Stimulated activated CD4-positive, alpha-beta T cell treated with anti-CD3 and anti-CD28 coated beads, Interleukin-2, amount 100 ng/mL, for 4 hours (primary cell): Measurements from ENCODE around the gene ALAD.

ENCODE experiments used
- DNase-seq: peaks from one replicate; pipeline ENCODE4 v3.0.0-alpha.2; 2020; ENCODE audit warnings: low read depth

Gene ALAD

DNA sequence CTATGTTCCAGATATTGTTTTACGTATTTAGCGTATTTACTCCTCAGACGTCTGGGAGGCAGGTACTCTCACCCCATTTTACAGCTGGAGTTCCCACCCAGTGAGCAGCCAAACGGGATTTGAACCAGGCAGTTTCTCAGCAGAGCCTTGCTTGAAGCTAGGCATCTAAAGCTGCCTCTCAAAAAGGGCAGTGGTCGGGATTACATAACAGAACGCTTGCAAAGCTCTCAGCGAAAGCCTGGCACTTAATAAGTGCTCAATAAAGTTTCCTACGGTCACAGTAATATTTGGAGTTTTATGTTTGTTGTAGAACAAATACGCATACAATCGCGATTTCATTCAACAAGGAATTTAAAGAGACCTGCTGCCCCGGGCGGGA, 52.0 kb downstream of the ALAD start:
- no peak for DNase-seq

DNA sequence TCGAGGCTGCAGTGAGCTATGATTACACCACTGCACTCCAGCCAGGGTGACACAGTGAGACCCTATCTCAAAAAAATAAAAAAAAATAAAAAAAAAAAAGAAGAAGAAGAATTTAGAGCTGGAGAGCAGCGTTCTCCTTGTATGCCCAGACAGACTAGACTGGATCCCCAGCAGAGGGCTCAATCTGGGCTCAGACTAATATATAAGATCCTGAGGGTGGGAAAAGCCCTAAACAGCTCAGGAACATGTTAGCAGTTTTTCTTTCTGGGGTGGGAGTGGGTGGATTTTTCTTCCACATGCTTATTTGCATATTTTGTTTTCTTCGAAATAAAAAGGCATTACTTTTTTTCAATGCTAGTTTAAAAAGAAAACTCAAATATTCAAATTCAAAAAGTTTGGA, 52.6 kb downstream of the ALAD start:
- DNase-seq = no peak

DNA sequence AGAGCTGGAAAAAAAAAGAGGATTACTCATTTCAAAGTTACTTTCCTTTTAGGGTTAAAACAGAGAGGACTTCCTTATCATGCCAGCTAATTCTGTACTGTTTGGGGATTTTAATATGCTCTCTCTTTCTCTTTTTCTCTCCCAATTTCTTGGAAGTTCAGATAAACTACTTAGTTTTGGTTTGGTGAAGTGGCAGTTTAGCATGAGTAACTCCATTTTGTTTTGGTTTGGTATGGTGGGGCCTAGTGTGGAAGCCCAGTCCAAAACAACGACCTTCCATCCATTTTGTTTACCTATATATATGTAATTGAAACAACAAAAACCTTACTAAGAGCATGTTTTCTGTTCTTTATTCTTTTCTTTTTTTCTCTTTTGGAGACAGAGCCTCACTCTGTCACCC, 55.4 kb downstream of the ALAD start:
- no peak for DNase-seq

DNA sequence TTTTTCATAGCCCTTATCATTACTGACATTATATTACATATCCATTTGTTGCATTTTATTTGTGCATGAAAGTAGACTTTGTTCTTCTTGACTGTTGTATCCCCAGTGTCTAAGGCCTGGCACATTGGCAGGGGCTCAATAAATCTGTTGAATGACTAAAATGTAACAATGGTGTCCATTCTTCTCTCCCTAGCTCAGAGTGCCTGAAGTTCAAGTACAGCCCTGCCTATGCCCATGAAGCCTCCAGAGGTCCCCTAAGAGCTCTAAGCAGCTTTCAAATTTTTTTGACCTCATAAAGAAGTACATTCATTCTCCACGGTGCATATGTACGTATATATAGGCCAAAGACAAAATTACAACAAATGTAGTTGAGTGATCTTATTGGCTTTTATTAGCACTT, 55.9 kb downstream of the ALAD start:
- no peak for DNase-seq

DNA sequence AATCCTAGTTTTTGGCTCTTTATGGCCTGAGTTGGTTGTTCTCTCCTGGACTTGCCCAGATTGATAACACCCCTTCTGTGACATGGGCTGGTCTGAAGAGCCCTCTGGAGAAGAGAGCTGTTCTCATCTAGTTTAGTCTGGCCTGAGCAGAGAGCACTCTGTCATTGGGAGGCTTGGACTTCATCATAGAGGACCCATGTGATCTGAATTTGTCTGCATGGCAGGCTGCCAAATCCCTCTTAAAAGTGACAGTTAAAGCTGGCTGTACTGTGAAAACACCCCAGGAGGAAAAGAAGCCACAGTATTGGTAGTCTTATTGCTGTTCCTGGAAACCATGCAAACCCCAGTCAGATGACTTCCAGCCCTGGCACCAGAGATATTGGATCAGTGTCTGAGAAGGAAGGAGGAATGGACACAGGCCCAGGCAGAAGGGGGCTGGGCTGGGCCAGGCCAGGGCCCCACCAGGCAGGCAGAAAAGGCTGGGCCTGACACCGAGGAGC, 57.3 kb downstream of the ALAD start:
- DNase-seq = no peak

DNA sequence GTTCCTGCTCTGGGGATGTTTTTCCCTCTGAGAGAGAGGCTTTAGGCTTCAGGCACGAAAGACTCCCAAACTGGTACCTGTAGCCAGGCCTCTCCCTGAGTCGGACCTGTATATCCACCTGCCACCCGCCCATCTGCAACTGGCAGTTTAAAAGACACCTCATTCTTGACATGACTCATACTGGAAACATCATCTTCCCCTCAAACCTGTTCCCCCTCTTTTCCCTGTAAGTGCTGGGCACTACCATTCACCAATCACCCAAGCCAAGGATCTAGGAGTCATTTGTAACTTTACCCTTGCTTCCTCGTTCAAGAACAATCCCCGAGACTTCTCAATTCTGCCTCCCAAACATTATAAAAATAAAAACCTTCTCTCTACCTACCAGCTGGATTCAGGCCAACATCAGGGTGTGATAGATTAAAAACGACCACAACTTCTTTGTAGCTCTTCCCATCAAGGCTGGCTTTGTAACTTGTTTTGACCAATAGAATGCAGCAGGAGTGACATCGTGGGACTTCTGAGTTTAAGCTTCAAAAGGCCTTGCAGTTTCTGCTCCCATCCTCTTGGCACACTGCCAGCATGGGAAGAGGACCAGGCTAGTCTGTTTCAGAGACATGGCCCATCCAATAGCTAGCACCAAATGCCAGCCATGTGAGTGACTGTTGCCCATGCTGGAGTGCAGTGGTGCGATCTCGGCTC, 59.2 kb downstream of the ALAD start:
- no peak for DNase-seq

DNA sequence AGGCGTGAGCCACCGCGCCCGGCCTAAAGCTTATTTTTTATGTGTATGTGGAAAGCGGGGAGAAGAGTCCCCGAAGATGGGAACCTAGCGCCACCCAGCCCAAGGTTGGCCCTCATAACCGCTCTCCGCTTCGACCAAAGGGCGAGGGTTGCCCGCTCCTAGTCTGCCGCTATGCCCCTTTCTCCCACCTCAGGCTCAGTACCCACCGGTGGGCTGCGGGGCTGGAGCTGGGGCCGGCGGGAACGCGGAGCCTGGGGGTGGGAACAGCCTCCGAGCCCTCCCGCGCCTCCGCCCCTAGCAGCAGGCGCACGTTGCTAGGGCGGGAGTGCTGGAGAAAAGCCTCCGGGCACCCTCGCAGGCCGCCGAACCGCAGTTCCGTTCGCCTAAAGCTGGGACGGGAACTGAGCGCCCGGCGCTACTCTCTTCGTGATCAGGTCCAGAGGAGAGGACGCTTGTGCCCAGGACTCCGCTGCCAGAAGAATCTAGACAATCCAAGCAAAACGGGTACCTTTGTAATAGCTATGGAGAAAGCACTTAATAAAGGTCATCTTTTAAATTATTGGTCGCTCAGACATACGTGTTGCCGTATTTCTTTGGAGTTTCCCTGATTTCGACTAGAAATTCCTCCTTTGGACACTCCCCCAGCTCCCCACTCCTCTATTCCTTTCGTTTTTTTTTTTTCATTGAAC, 60.9 kb downstream of the ALAD start, which contains the start of gene WDR31:
TSS of gene WDR31 (minus strand) at position 265 of the 689 bp plus-strand sequence. CDS start 8,253 bp downstream, outside the sequence.
- peak; percentile 73 for DNase-seq

DNA sequence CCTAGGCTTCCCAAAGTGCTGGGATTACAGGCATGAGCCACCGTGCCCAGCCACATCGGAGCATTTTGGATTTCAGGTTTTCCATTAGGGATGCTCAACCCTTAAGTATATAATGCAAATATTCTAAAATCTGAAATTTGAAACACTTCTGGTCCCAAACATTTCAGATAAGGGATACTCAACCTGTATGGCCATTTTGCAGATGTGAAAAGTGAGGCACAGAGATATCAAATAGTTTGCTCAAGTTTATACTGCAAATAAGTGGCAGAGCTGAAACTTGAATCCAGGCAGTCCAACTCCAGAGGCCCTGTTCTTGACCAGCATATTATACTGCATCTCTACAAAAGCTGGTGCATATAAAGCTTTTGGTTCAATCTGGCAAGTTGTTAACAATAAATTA, 63.4 kb downstream of the ALAD start:
- DNase-seq = no peak
